GM18507 (cell line): ENCODE data around the gene SLC25A12.
"Not testable (repeated sequence)": the region's sequence is repeated elsewhere in the genome, so short reads cannot be mapped to it uniquely, and the experiment has no call there.

Experiments
- DNase-seq: peaks from one replicate; pipeline ENCODE4 v3.0.0; 2011; ENCODE audit warnings: low read depth; ENCODE audit not compliant: insufficient read length; ENCODE audit errors: extremely low spot score
- FAIRE-seq: peaks from 2 replicates; lab custom pipeline; 2011; peaks lifted over from hg19 to GRCh38; lab: Jason Lieb, UNC

Gene SLC25A12

DNA sequence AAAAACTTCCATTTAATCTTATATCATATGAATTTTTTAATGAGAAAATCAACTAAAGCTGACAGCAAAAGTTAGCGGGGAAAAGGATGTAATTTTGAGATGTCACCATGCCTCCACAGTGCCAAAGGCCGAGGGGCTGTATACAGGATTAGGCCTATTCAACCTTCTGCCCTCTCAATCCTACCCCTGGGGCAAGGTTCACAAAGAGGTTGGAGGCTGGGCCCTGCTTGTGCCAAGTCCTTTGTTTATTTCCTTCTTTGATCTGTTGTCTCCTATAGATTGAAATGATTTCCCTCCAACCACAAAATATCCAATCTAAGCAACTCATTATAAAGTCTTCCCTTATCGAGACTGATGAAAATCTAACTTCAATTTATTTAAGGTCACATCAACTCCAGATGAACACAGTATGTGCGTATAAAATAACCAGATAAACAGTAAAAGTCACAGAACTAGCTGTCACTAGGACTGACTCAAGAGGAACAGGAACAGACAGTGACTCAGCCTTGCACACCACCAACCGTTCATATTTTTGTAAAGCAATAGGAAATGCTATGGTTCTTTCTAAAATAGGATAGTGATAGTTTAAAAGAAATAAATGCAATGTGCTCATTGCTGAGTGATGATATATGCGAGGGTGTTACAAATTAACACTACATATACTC lies 95.8 kb downstream of the SLC25A12 start:
- FAIRE-seq (no peak), DNase-seq (no peak)

DNA sequence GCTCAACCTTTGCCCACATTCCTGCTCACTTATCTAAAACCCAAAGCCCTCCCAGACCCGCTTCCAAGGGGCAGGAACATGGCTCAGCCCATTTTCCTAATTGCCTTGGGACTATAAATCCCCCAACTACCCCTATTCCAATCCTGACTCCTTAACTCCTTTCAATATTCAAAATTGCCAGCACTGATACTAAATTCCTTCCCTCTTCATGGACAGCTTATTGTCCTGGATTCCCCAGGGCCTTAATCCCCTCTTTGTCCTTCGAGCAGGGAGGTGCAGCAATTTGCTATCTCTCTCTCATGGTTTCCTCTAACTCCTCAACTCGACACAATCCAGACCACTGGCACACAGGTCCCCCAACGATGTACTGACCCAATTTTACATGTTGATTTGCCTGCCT lies 99.1 kb downstream of the SLC25A12 start:
- FAIRE-seq: no peak
- DNase-seq: no peak

DNA sequence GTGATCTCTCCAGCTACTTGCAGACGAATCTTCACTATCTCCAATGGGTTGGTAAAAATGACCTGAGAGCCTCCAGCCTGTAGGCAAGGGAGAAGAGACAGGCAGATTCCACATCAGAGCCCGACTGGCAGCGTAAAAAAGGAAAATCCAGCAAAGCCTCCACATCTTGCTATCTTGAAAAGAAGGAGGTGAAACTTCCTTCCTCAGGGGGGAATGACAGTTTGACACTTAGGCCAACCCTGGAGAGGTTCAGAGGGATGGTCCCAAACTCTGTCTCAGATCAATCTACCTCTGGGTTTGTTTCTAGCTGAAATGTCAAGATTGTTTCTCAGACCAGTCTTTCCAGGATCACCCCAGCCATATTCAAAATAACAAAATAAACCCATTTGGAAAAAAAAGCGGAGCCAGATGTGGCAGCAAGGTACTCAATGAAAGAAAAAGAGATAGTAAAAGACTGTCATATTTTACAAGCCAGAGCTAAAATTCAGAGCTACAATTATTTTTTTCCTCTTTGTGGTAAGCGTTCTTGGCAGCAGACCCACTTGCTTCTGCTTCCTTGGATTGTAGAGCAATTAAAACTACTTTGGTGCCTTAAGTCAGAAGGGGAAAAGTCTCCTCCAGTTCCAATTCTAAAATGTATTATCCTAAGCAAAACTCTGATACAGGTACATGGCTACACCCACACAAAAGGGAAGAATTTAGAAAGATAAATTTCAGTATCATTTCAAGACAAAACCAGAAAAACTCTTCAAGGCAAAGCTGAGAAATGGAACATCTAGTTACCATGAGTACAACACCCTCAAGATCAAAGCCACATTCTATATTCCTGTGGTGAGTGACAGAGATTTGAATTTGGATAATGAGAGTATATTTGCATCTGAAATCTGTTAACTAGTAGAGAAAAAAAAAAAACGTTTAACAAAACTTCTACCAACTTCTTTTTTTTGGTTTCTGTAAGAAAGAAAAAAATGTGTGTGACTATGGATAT lies 100.1 kb downstream of the SLC25A12 start:
- FAIRE-seq (no peak), DNase-seq (no peak)

DNA sequence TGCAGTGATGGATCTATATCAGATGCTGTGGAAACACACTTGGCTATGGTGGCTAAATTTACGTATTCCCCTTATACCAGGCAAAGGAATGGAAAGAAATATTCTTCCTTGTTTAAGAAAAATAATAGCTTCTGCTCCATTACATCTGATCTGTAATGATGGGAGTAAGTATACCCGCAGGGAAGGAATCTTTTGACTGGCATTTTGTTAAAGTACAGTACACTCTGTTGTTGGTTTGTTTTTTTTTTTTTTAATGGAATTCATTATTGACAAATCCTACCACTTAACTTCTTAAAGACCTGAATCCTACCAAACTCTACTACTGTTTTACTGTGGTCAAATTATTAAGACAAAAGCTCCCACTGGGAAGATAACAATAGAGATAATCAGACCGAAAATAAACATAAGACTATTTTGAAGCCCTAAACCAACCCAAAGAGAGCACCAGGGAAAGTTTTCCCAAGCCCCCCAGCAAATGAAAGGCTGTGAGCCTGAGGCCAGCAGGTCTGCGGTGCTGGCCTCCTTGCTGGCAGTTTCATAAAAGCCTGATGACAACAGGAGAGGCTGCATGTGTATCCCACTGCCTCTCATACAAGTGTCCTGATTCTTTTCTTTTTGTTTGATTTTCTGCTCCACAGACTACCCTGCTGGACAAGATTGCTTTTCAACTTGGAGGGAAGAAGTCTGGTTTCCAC lies 101.0 kb downstream of the SLC25A12 start:
- no peak for DNase-seq

DNA sequence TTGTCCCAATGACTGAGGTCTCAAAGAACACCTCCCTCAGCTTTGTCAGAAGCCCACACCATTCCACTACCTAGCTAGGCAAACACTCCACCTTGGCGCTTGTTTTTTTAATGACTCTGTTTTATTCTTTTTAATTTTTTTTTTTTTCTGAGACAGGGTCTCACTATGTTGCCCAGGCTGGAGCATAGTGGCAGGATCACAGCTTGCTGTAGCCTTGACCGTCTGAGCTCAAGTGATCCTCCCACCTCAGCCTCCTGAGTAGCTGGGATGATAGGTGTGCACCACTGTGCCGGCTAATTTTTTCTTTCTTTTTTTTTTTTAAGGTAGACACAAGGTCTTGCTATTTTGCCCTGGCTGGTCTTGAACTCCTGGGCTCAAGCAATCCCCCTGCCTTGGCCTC lies 101.9 kb downstream of the SLC25A12 start:
- FAIRE-seq (no peak), DNase-seq (no peak)

More for the DNA sequence above, 101.0 kb downstream of the SLC25A12 start:
- no peak for FAIRE-seq

DNA sequence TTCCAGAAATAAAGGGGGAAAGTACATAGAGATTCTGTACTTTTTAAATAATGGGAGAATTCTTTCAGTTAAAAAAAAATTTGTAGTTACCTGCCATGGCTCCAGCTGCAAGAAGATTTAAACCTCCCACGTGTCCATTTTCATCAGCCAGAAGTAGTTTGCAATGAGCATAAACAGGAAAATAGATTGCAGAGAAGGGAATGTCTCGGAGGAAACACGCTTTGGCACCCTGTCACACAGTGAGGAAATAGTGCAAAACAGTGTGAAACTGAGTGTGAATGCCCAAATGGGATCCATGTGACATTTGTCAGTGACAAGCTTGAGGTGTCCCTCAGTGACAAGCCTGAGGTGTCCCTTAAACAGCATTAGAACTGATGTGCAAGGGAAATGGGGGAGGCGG lies 102.7 kb downstream of the SLC25A12 start:
- DNase-seq: no peak
- no peak for FAIRE-seq

DNA sequence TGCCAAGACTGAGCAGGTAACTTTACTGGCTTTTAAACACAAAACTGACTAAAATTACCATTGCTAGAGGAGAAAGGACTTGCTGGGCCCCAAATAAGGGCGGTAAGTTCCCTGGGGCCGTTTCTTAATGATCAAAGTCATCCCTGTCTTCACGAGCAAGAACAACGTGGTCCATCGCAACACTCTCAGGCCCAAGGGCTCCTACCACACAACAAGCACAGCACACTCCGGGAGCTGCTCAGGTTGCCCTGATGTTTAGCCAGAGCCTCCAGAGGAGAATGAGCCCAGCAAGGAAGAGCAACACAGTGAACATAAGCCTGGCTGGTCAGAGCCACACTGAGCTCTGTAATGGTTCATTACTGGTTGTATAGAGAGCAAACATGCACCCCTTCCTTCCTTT lies 104.1 kb downstream of the SLC25A12 start:
- DNase-seq (no peak), FAIRE-seq (no peak)

DNA sequence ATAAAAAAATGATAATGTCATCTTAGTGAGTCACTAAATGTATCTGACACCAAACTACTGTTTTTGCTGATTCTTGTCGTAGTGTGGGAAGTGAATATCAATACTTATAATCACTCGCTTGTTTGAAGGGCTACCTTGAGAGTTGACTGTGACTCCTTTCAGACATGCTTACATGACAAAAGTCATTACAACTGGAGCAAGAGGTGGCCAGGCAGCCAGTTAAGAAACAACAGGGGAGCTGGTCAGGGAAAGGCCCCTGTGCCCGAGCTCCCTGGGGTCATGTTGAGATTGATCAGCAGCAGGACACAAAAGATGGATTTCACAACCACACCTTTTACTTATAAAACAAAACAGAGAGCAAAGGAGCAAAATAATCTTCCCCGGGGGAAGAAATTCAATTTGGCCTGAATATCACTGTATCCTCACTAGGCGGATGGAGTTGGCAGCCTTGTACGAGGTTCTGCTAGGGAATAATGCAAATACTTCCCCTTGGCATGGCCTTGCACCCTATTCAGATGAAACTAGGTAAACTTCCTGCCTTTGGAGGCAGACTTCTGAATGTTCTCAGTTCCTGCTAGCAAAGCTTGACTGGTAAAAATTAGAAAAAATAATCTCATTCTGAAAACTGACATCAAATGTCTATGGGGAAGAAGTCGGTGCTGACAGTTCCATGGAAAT lies 105.6 kb downstream of the SLC25A12 start:
- FAIRE-seq: no peak
- no peak for DNase-seq

DNA sequence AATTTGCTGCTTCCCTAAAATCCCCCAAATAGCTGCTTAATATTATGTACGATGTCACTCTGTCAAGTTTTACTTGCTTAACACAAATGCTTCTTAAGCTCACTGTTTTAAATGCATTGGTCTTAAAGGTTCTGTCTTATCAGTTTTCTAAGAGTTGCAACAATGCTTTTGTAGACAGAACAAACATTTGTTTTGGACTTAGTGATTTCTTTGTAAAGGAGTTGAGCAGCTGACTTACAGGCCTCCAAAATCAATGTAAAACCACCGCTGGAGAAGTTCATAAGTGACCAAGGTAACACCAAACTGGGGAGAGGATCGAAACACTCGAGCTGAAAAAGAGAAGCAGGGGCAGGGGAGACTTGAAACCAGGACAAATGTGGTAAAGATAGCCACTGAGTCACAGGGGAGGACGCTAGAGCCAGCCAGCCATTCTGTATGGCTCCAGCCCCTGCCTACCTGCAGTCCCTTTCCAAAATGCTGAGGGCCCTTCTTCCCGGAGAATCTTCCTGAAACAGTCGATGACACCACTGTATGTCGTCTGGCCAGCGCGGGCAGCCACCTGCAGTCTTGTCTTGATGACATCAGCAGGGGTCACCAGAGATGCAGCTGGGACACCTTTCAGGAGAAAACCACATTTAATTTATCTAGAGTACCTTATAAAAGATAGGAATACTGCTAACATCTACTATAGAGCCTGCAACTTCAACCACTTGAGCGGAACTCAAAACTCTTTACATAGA lies 106.5 kb downstream of the SLC25A12 start:
- DNase-seq (no peak), FAIRE-seq (no peak)

DNA sequence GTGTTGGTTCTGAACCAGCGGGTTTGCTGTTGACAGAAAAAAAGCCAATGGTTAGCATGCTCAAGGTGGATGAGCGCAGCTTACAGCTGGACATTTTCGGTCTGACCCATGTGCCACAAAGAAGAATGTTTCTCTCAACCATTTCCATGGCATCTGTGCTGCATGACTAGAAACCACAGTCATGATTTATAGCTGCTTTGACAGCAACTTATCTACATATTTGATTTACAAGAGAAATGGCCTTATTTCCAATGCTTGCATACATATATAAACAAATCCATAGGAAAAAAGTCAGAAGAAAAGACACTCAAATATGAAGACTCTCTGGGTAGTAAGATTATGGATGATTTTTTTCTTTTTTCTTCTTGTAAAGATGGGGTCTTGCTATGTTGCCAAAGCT lies 108.6 kb downstream of the SLC25A12 start:
- DNase-seq (no peak), FAIRE-seq (no peak)

DNA sequence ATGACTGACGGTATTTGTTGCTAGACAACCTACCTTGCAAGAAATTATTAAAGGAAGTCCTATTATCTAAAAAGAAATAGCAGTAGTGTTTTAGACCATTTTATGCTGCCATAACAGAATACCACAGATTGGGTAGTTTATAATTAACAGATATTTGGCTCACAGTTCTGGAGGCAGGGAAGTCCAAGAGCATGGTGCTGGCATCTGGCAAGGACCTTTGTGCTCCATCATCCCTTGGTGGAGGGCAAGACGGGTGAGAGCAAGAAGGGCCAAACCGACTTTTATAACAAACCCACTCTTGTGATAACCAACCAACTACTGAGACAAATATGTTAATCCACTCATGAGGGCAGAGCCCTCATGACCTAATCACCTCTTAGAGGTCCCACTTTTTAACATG lies 115.5 kb downstream of the SLC25A12 start:
- no peak for FAIRE-seq
- no peak for DNase-seq

DNA sequence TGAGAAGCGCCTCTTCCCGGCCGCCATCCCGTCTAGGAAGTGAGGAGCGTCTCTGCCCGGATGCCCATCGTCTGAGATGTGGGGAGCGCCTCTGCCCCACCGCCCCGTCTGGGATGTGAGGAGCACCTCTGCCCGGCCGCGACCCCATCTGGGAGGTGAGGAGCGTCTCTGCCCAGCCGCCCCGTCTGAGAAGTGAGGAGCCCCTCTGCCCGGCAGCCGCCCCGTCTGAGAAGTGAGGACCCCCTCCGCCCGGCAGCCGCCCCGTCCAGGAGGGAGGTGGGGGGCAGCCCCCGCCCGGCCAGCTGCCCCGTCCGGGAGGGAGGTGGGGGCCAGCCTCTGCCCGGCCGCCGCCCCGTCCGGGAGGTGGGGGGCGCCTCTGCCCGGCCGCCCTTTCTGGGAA lies 119.5 kb downstream of the SLC25A12 start:
- DNase-seq, FAIRE-seq: not testable (repeated sequence)

DNA sequence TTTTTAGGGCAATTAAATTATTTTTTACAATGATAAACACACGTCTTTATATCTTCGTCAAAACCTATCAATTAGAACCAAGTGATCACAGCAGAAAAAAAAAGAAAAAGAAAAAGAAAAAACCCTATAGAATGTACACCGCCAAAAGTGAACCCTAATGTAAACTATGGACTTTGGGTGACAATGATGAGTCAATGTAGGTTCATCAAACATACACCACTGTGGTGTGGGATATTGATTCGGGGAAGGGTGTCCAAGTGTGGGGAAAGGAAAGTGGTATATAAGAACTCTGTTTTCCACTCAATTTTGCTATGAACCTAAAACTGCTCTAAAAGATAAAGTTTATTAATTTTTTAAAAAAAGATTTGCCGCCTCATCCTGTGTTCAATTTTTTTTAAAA lies 121.7 kb downstream of the SLC25A12 start:
- FAIRE-seq (no peak), DNase-seq (no peak)

DNA sequence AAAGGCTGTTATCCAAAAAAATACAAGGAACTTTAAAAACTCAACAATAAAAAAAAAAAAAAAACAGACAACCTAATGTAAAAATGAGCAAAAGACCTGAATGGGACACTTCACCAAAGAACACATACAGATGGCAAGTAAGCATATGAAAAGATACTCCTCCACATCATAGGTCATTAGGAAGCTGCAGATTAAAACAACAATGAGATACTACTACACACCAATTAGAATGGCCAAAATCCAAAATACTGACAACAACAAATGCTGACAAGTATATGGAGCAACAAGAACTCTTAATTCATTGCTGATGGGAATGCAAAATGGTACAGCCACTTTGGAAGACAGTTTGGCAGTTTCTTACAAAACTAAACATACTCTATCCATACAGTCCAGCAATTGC lies 122.6 kb downstream of the SLC25A12 start:
- no peak for FAIRE-seq
- no peak for DNase-seq

DNA sequence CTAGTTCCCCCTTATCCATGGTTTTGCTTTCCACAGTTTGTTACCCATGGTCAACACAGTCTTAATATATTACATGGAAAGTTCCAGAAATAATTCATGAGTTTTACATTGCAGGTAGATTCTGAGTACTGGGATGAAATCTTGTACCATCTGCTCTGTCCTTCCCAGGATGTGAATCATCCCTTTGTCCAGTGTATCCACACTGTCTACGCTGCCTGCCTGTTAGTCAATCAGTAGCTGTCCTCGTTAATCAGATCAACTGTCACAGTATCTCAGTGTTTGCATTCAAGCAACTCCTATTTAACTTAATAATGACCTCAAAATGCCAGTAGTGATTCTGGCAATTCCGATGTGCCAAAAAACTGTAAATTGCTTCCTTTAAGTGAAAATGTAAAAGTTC lies 130.4 kb downstream of the SLC25A12 start:
- FAIRE-seq (no peak), DNase-seq (no peak)

DNA sequence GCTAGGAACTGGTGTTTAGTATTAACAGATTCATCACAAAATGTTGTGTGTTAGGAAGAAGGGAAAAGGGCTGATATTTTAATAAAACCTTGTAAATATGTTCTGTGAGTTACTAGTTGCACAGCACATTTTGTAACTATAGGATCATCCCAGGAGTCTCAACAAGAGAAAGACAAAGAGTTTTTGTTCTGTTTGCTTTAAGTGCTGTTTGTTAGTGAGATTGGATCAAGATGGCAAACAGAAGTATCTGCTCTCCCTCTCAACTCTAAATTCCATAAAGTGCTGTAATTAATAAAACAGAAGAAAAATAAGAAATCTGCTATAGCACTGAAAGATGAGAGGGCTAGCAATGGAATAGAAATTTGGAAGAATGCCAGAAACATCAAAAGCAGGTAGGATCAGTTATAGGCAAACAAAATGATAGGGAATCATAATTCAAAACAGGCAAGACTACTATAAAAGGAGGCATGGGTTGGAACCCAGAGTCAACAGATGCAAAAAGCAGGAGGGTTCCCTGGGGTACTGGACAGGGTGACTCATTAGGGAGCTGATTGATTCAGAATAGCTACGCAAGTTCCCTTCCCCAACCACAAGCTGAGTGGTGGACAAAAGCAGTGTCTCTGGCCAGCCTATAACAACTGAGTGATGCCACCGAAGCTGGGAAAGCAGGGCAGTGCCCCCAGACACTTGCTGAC lies 131.0 kb downstream of the SLC25A12 start:
- DNase-seq: no peak
- no peak for FAIRE-seq

DNA sequence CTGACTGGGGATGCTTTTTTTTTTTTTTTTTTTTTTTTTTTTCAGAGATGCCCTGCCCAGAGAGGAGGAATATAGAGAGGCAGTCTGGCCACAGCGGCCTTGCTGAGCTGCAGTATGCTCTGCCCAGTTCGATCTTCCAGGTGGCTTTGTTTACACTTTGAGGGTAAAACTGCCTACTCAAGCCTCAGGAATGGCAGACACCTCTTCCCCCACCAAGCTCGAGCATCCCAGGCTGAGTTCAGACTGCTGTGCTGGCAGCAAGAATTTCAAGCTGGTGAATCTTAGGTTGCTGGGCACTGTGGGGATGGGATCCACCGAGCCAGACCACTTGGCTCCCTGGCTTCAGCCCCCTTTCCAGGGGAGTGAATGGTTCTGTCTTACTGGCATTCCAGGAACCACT lies 132.9 kb downstream of the SLC25A12 start:
- DNase-seq, FAIRE-seq: not testable (repeated sequence)

DNA sequence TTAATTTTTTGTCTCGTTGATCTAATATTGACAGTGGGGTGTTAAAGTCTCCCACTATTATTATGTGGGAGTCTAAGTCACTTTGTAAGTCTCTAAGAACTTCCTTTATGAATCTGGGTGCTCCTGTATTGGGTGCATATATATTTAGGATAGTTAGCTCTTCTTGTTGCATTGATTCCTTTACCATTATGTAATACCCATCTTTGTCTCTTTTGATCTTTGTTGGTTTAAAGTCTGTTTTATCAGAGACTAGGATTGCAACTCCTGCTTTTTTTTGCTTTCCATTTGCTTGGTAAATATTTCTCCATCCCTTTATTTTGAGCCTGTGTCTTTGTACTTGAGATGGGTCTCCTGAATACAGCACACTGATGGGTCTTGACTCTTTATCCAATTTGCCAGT lies 135.3 kb downstream of the SLC25A12 start:
- not testable (repeated sequence) for FAIRE-seq, DNase-seq
